Measurements from ENCODE around the gene TMEM62.

GRCh38 chr15:43221422-43221821 is 88.0 kb downstream of the TMEM62 start:
- TF ChIP-seq, protein P1, sequence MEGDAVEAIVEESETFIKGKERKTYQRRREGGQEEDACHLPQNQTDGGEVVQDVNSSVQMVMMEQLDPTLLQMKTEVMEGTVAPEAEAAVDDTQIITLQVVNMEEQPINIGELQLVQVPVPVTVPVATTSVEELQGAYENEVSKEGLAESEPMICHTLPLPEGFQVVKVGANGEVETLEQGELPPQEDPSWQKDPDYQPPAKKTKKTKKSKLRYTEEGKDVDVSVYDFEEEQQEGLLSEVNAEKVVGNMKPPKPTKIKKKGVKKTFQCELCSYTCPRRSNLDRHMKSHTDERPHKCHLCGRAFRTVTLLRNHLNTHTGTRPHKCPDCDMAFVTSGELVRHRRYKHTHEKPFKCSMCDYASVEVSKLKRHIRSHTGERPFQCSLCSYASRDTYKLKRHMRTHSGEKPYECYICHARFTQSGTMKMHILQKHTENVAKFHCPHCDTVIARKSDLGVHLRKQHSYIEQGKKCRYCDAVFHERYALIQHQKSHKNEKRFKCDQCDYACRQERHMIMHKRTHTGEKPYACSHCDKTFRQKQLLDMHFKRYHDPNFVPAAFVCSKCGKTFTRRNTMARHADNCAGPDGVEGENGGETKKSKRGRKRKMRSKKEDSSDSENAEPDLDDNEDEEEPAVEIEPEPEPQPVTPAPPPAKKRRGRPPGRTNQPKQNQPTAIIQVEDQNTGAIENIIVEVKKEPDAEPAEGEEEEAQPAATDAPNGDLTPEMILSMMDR (conservative IDR thresholded peaks at IDR 0.05): no peak
- TF ChIP-seq EZH2 (IDR thresholded peaks at IDR 0.05; ENCODE audit: low read depth): no peak

All from PC-9 (cell line).